ENCODE results near the gene GPX1. TPM values are rescaled to one million over a fixed set of nuclear protein-coding genes. Genes with fewer than 3 reads are reported as not detected.

GPX1 gene
- polyA plus RNA-seq, 1 donor from 2014 or later: 106 TPM

GRCh38 chr3:49333916-49334633 lies 24.1 kb downstream of the GPX1 start:
- H3K4me3 ChIP-seq (ENCODE audit: low read length): no peak overlapping the region
- no peaks in the 10 kb centered on the region for H4K20me1 ChIP-seq (ENCODE audit: insufficient read depth)
- H3K27ac ChIP-seq (ENCODE audit: low read length): no peak overlapping the region
- no peak overlapping the region for H2AFZ ChIP-seq (ENCODE audit: low read depth, low read length)
- H3K4me2 ChIP-seq (ENCODE audit: low read length): no peak overlapping the region
- peaks cover 20% of the 10 kb centered on the region for H3K79me2 ChIP-seq (replicated peaks; ENCODE audit: insufficient read depth, low read length)
- H3K9me2 ChIP-seq (ENCODE audit: insufficient read depth, low read length): no peaks in the 10 kb centered on the region
- no peaks in the 10 kb centered on the region for H3K27me3 ChIP-seq (ENCODE audit: insufficient read depth, low read depth, low read length)
- TF ChIP-seq SMC3 (conservative IDR thresholded peaks at IDR 0.05; ENCODE audit: poor library complexity): no peak
- no peak overlapping the region for H3K9ac ChIP-seq (ENCODE audit: low read length)
- no peaks in the 10 kb centered on the region for H3K36me3 ChIP-seq (ENCODE audit: insufficient read depth, low read length)
- H3K9me3 ChIP-seq (ENCODE audit: low read length): no peaks in the 10 kb centered on the region
- H3F3A ChIP-seq (ENCODE audit: insufficient read depth, low read length, poor library complexity, severe bottlenecking): no peaks in the 10 kb centered on the region

GRCh38 chr3:49333091-49333490 lies 25.1 kb downstream of the GPX1 start:
- Histone ChIP-seq H3K79me2 (replicated peaks; ENCODE audit: insufficient read depth, low read length) (peaks cover 11% of the 10 kb centered on the region), H3K9me3 (ENCODE audit: low read length) (no peaks in the 10 kb centered on the region), H3K27ac (ENCODE audit: low read length) (no peak overlapping the region), H3K9ac (ENCODE audit: low read length) (no peak overlapping the region), H3K27me3 (ENCODE audit: insufficient read depth, low read depth, low read length) (no peaks in the 10 kb centered on the region), H3K4me3 (ENCODE audit: low read length) (no peak overlapping the region), H2AFZ (ENCODE audit: low read depth, low read length) (no peak overlapping the region), H3K9me2 (ENCODE audit: insufficient read depth, low read length) (no peaks in the 10 kb centered on the region), H3K36me3 (ENCODE audit: insufficient read depth, low read length) (no peaks in the 10 kb centered on the region), H3K4me2 (ENCODE audit: low read length) (no peak overlapping the region), H3F3A (ENCODE audit: insufficient read depth, low read length, poor library complexity, severe bottlenecking) (no peaks in the 10 kb centered on the region), H4K20me1 (ENCODE audit: insufficient read depth) (no peaks in the 10 kb centered on the region)
- TF ChIP-seq CTCF (IDR thresholded peaks at IDR 0.05; ENCODE audit: poor library complexity, severe bottlenecking): no peak
- TF ChIP-seq POLR2AphosphoS5 (IDR thresholded peaks at IDR 0.05): no peak
- no peak for TF ChIP-seq SMC3 (conservative IDR thresholded peaks at IDR 0.05; ENCODE audit: poor library complexity)
- TF ChIP-seq MXI1 (conservative IDR thresholded peaks at IDR 0.05; ENCODE audit: poor library complexity, severe bottlenecking): no peak
- TF ChIP-seq TAF1 (IDR thresholded peaks at IDR 0.05; ENCODE audit: low read depth): no peak
- no peak for TF ChIP-seq RAD21 (conservative IDR thresholded peaks at IDR 0.05)
- no peak for TF ChIP-seq EP300 (conservative IDR thresholded peaks at IDR 0.05; ENCODE audit: poor library complexity, severe bottlenecking)
- TF ChIP-seq REST (IDR thresholded peaks at IDR 0.05; ENCODE audit: borderline replicate concordance): no peak
- no peak for TF ChIP-seq EZH2 (IDR thresholded peaks at IDR 0.05; ENCODE audit: borderline replicate concordance, insufficient read depth, low read length, poor library complexity, severe bottlenecking)
